Neural crest cell (in vitro differentiated cells): ENCODE measurements around the gene SLC39A11. TPM values are rescaled to one million over a fixed set of nuclear protein-coding genes. Genes with fewer than 3 reads are reported as not detected.

Source experiments
- DNase-seq: peaks from one replicate; pipeline ENCODE4 v3.0.0; 2021; ENCODE audit warnings: low read depth, mixed read lengths, low spot score
- H3K27ac Mint-ChIP-seq: one replicate; pipeline ENCODE4 v1.8.0; 2021; ENCODE audit warnings: mild to moderate bottlenecking, mixed read lengths; ENCODE audit not compliant: unreplicated experiment
- H3K27me3 Mint-ChIP-seq: 2 replicates; pipeline ENCODE4 v1.8.0; 2021; ENCODE audit warnings: low read depth, mild to moderate bottlenecking, mixed read lengths
- H3K36me3 Mint-ChIP-seq: 2 replicates; pipeline ENCODE4 v1.8.0; 2021; ENCODE audit warnings: low read depth, mild to moderate bottlenecking, mixed read lengths
- H3K4me1 Mint-ChIP-seq: 2 replicates; pipeline ENCODE4 v1.8.0; 2021; ENCODE audit warnings: mixed read lengths
- H3K4me3 Mint-ChIP-seq: one replicate; pipeline ENCODE4 v1.8.0; 2021; ENCODE audit warnings: mild to moderate bottlenecking, mixed read lengths
- H3K9me3 Mint-ChIP-seq: 2 replicates; pipeline ENCODE4 v1.8.0; 2021; ENCODE audit warnings: mixed read lengths
- CTCF ChIP-seq: fragments of 200-600 bp; sonication (generic); conservative IDR thresholded peaks from 2 replicates; pipeline ENCODE4 v1.5.0; 2021; ENCODE audit warnings: antibody characterized with exemption, mild to moderate bottlenecking
- total RNA-seq: library from RNA; stranded (reverse); gene quantifications from 2 replicates; pipeline ENCODE4 v1.2.1, GENCODE V29; 2021

SLC39A11 gene
- total RNA-seq, 1 donor from 2014 or later, result 11.3 TPM

- H3K4me1 Mint-ChIP-seq, result peaks cover 11% of the 10 kb centered on the region
- TF ChIP-seq CTCF, result no peak
Observed at GRCh38 chr17:72861811-72862210, 230.7 kb downstream of the SLC39A11 start.

GRCh38 chr17:72860778-72861177, 231.7 kb downstream of the SLC39A11 start:
- Mint-ChIP-seq H3K27me3 (no peaks in the 10 kb centered on the region), H3K4me3 (no peak overlapping the region), H3K9me3 (peaks cover 10% of the 10 kb centered on the region), H3K36me3 (peaks cover 6% of the 10 kb centered on the region), H3K4me1 (peaks cover 11% of the 10 kb centered on the region), H3K27ac (no peak overlapping the region)
- no peak for TF ChIP-seq CTCF
- no peak for DNase-seq

More at GRCh38 chr17:72861811-72862210, 230.7 kb downstream of the SLC39A11 start:
- DNase-seq, result no peak
- Mint-ChIP-seq H3K4me3 (no peak overlapping the region), H3K27me3 (no peaks in the 10 kb centered on the region), H3K36me3 (peaks cover 6% of the 10 kb centered on the region), H3K9me3 (peaks cover 10% of the 10 kb centered on the region), H3K27ac (no peak overlapping the region)

GRCh38 chr17:72858826-72859495, 233.5 kb downstream of the SLC39A11 start:
- no peak for TF ChIP-seq CTCF
- Mint-ChIP-seq H3K4me1 (peaks cover 11% of the 10 kb centered on the region), H3K4me3 (no peak overlapping the region), H3K27me3 (no peaks in the 10 kb centered on the region), H3K36me3 (peaks cover 6% of the 10 kb centered on the region), H3K9me3 (peaks cover 10% of the 10 kb centered on the region), H3K27ac (no peak overlapping the region)
- no peak for DNase-seq

GRCh38 chr17:72853440-72854415, 238.8 kb downstream of the SLC39A11 start:
- H3K36me3 Mint-ChIP-seq, result peaks cover 6% of the 10 kb centered on the region
- H3K9me3 Mint-ChIP-seq, result peaks cover 10% of the 10 kb centered on the region
- no peak for DNase-seq
- H3K4me3 Mint-ChIP-seq, result no peak overlapping the region
- H3K27ac Mint-ChIP-seq, result no peak overlapping the region
- no peaks in the 10 kb centered on the region for H3K27me3 Mint-ChIP-seq
- no peak for TF ChIP-seq CTCF
- no peaks in the 10 kb centered on the region for H3K4me1 Mint-ChIP-seq

GRCh38 chr17:72852277-72852938, 240.1 kb downstream of the SLC39A11 start:
- Mint-ChIP-seq H3K27me3 (no peaks in the 10 kb centered on the region), H3K4me3 (no peak overlapping the region), H3K9me3 (no peaks in the 10 kb centered on the region), H3K36me3 (peaks cover under 1% of the 10 kb centered on the region), H3K4me1 (no peaks in the 10 kb centered on the region), H3K27ac (no peak overlapping the region)
- no peak for DNase-seq
- no peak for TF ChIP-seq CTCF
